Ascending aorta (tissue), 2 donors: ENCODE results near the gene SPTLC1. TPM values are rescaled to one million over a fixed set of nuclear protein-coding genes. Genes with fewer than 3 reads are reported as not detected.
A peak's percentile ranks its signal among the peaks of the same experiment; 100 is the strongest.
"Not testable (repeated sequence)": the region's sequence is repeated elsewhere in the genome, so short reads cannot be mapped to it uniquely, and the experiment has no call there.

Experiments used
- DNase-seq, 2 donors: peaks; one replicate each; pipeline ENCODE4 v3.0.0-alpha.2; 2019; ENCODE audit warnings: low spot score in 2 of 2
- H3K27ac ChIP-seq, 2 donors: fragments of 200-600 bp; sonication (generic); one replicate each; pipeline ENCODE4 v1.5.1; 2016 to 2017; ENCODE audit warnings: mild to moderate bottlenecking in 1 of 2
- H3K27me3 ChIP-seq: fragments of 200-600 bp; sonication (generic); one replicate; pipeline ENCODE4 v1.5.1; 2017
- H3K36me3 ChIP-seq, 2 donors: fragments of 200-600 bp; sonication (generic); one replicate each; pipeline ENCODE4 v1.5.1; 2016
- H3K4me1 ChIP-seq, 2 donors: fragments of 200-600 bp; sonication (generic); one replicate each; pipeline ENCODE4 v1.5.1; 2016 to 2017; ENCODE audit warnings: mild to moderate bottlenecking in 1 of 2
- H3K4me3 ChIP-seq, 2 donors: fragments of 200-600 bp; sonication (generic); one replicate each; pipeline ENCODE4 v1.5.1; 2016 to 2017; ENCODE audit warnings: mild to moderate bottlenecking in 1 of 2
- H3K9me3 ChIP-seq, 2 donors: fragments of 200-600 bp; sonication (generic); one replicate each; pipeline ENCODE4 v1.5.1; 2016
- intact Hi-C: fragments of 100-400 bp; cut with DNase I; formaldehyde crosslinking; loops from one replicate; pipeline ENCODE4 v1.15.1; 2023
- total RNA-seq: library from RNA; depleted of rRNA; stranded (reverse); fragments of >200 nt; gene quantifications from one replicate; pipeline ENCODE4 v1.1.0, GENCODE V29; 2016
- TF ChIP-seq, protein P1 (sequence below), 3 experiments: fragments of 200-600 bp in 2 of 3; fragments of 450-650 bp in 1 of 3; sonication (generic) in 2 of 3; IDR thresholded peaks; one replicate each; pipeline ENCODE4 v1.5.1; 2016 to 2019; ENCODE audit warnings: antibody characterized with exemption in 3 of 3, mild to moderate bottlenecking in 1 of 3, moderate library complexity in 1 of 3

SPTLC1 gene
- total RNA-seq, 1 donor from 2014 or later, result 48.0 TPM

DNA sequence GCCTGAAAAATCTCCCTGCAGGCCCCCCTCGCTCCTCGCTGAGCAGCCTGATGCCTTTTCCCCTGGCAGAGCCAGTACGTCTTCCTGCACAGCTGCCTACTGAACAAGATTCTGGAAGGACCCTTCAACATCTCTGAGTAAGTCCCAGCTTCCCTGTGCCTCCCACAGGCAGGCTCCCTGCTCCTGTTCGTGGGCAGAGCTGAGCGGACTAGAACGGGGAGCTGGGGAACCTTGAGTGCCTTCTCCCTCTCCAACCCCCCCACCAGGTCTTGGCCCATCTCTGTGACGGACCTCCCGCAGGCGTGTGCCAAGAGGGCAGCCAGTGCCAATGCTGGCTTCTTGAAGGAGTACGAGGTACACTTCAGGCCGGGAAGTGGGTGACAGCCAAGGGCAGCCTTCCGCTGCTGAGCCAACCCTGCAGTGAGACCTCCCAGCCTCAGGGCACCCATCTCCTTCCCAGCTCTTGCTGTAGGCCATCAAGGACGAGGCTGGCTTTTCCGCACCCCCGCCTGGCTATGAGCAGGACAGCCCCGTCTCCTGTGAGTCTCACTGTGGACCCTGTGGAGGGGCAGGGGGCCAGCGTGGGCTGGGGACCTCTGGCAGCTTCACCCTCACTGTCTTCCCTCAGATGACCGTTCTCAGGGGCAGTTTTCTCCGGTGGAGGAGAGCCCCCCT lies 21.1 kb upstream of the SPTLC1 start:
- no peaks in the 10 kb centered on the region for H3K27me3 ChIP-seq
- H3K4me3 ChIP-seq, result no peak overlapping the region
- H3K4me1 ChIP-seq, result peaks cover 0 to 11% of the 10 kb centered on the region in 2 donors
- H3K9me3 ChIP-seq, result no peaks in the 10 kb centered on the region
- no peak for DNase-seq
- TF ChIP-seq, protein P1, sequence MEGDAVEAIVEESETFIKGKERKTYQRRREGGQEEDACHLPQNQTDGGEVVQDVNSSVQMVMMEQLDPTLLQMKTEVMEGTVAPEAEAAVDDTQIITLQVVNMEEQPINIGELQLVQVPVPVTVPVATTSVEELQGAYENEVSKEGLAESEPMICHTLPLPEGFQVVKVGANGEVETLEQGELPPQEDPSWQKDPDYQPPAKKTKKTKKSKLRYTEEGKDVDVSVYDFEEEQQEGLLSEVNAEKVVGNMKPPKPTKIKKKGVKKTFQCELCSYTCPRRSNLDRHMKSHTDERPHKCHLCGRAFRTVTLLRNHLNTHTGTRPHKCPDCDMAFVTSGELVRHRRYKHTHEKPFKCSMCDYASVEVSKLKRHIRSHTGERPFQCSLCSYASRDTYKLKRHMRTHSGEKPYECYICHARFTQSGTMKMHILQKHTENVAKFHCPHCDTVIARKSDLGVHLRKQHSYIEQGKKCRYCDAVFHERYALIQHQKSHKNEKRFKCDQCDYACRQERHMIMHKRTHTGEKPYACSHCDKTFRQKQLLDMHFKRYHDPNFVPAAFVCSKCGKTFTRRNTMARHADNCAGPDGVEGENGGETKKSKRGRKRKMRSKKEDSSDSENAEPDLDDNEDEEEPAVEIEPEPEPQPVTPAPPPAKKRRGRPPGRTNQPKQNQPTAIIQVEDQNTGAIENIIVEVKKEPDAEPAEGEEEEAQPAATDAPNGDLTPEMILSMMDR (IDR thresholded peaks at IDR 0.05), result no peak
- no peaks in the 10 kb centered on the region for H3K36me3 ChIP-seq
- intact Hi-C loops, result loop anchor here (10.0 kb wide), 1 partner anchor 108 kb away; no protein-coding TSS in a partner anchor
- no peak overlapping the region for H3K27ac ChIP-seq

DNA sequence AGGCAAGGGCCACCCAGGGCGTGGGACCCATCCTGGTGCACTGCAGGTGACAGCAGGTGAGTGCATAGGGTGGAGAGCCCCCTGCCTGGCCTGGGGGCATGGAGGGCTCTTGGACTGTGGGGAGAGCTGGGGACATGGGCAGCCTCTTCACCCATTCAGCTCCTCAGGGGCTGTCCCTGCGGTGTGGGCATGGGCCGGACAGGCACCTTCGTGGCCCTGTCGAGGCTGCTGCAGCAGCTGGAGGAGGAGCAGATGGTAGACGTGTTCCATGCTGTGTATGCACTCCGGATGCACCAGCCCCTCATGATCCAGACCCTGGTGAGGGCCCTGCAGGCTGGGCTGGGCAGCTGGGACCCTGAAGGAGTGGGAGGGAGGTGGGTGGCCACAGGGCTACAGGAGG lies 20.4 kb upstream of the SPTLC1 start:
- no peak for DNase-seq
- H3K36me3 ChIP-seq, result no peaks in the 10 kb centered on the region
- H3K4me3 ChIP-seq, result no peak overlapping the region
- no peaks in the 10 kb centered on the region for H3K27me3 ChIP-seq
- intact Hi-C loops, result loop anchor here (2.0 to 10.0 kb wide), 2 partner anchors 109 to 655 kb away; no protein-coding TSS in a partner anchor
- TF ChIP-seq, protein P1 (IDR thresholded peaks at IDR 0.05), result no peak
- peaks cover 0 to 8% of the 10 kb centered on the region in 2 donors for H3K4me1 ChIP-seq
- no peak overlapping the region for H3K27ac ChIP-seq
- H3K9me3 ChIP-seq, result no peaks in the 10 kb centered on the region

DNA sequence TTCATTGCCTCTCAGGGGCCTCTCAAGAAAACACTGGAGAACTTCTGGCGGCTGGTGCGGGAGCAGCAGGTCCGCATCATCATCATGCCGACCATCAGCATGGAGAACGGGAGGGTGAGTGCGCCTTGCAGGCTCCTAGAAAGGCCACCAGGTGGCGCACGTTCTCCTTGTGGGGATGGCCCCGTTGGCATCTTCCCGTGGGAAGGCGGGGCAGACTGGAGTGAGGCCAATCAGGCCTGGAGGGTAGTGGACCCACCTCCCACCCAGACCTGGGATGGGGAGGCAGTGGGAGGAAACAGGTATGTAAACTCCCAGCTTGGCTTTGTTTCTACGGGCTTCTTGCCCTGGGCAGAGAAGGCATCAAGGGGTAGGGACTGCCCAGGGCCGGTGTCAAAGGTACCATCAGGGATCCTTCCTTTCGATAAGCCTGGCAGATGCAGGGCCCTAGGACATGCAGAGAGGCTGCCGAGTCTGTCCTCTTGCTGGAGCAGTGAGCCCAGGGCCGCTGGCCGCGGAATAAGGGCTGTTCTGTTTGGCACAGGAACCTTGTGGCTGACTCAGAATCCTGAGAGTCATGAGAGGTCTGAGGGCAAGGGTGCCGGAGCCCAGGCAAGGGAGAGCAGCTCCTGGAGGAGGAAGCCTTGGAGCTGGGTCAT lies 18.9 kb upstream of the SPTLC1 start:
- intact Hi-C loops, result loop anchor here (2.0 to 10.0 kb wide), 2 partner anchors 111 to 657 kb away; no protein-coding TSS in a partner anchor
- H3K27me3 ChIP-seq, result no peaks in the 10 kb centered on the region
- TF ChIP-seq, protein P1 (IDR thresholded peaks at IDR 0.05), result peak; percentile 62 to 97 (median 94)
- no peaks in the 10 kb centered on the region for H3K36me3 ChIP-seq
- DNase-seq, result peak in 1 of 2 donors; percentile 90
- H3K9me3 ChIP-seq, result no peaks in the 10 kb centered on the region
- H3K4me1 ChIP-seq, result peaks cover 0 to 6% of the 10 kb centered on the region in 2 donors
- peak overlapping the region; percentile 58 to 74 for H3K27ac ChIP-seq
- H3K4me3 ChIP-seq, result peak overlapping the region; percentile 42 to 54

DNA sequence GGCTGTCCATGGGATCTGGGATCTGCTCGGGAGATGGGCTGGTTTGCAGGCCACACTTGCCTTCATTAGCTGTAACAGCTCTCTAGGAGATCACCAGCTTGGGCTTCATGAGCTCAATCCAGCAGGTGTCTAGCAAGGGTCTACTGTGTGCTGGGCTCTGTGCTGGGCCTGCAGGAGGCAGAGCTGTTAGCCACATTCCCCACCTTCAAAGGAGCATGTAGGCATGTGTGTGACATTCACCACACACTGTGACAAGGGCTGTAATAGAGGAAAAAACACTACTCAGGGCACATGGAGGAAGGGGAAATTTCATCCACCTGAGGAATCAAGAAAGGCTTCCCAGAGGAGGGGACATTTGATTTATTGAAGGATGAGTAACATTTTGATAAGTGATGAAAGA lies 17.7 kb upstream of the SPTLC1 start:
- intact Hi-C loops, result loop anchor here (10.0 kb wide), 1 partner anchor 112 kb away; no protein-coding TSS in a partner anchor
- not testable (repeated sequence) for H3K36me3 ChIP-seq, DNase-seq, H3K4me1 ChIP-seq, H3K4me3 ChIP-seq, H3K9me3 ChIP-seq, H3K27me3 ChIP-seq, H3K27ac ChIP-seq

DNA sequence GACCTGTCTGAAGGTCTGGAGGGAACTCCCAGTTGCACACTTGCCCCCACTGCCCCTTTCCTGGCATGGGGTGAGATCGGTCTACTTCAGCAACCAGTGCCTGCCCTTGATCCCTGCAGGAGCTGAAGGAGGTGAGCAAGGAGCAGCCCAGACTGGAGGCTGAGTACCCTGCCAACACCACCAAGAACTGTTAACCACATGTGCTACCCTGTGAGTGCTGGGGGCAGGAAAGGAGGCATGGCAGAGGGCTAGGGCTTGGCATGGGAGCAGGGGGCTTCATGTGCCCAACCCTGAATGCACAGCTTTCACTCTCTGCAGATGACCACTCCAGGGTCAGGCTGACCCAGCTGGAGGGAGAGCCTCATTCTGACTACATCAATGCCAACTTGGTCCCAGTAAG lies 17.3 kb upstream of the SPTLC1 start:
- Histone ChIP-seq H3K4me3 (no peak overlapping the region), H3K27me3 (no peaks in the 10 kb centered on the region), H3K4me1 (peaks cover 0 to 6% of the 10 kb centered on the region in 2 donors), H3K36me3 (no peaks in the 10 kb centered on the region), H3K9me3 (no peaks in the 10 kb centered on the region), H3K27ac (no peak overlapping the region)
- DNase-seq, result no peak
- TF ChIP-seq, protein P1 (IDR thresholded peaks at IDR 0.05), result no peak
- intact Hi-C loops, result loop anchor here (10.0 kb wide), 1 partner anchor 112 kb away; no protein-coding TSS in a partner anchor

DNA sequence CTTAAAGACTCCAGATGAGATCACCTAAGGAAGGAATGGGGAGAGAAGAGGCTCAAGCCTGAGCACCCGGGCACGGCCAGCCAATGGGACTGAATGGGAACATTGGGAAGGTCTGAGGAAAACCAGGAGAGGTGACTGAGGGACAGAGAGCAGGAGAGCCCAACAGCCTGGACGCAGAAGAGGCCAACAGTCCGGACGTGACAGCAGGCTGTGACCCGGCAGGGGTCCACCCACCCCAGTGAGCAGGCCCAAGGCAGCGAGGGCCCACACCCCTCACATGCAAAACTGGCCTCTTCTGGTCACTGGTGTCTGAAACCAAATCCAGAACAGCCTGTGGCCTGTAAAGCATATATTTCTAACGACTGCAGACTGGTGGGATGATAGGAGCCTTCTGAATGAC lies 7.6 kb upstream of the SPTLC1 start:
- Histone ChIP-seq H3K27ac (no peak overlapping the region), H3K27me3 (no peaks in the 10 kb centered on the region), H3K36me3 (no peaks in the 10 kb centered on the region), H3K9me3 (no peaks in the 10 kb centered on the region), H3K4me1 (no peaks in the 10 kb centered on the region), H3K4me3 (no peak overlapping the region)
- no peak for DNase-seq
- intact Hi-C loops, result no loop called here
- TF ChIP-seq, protein P1 (IDR thresholded peaks at IDR 0.05), result no peak
